ENCODE data around the gene FCN1.

Gene FCN1

DNA sequence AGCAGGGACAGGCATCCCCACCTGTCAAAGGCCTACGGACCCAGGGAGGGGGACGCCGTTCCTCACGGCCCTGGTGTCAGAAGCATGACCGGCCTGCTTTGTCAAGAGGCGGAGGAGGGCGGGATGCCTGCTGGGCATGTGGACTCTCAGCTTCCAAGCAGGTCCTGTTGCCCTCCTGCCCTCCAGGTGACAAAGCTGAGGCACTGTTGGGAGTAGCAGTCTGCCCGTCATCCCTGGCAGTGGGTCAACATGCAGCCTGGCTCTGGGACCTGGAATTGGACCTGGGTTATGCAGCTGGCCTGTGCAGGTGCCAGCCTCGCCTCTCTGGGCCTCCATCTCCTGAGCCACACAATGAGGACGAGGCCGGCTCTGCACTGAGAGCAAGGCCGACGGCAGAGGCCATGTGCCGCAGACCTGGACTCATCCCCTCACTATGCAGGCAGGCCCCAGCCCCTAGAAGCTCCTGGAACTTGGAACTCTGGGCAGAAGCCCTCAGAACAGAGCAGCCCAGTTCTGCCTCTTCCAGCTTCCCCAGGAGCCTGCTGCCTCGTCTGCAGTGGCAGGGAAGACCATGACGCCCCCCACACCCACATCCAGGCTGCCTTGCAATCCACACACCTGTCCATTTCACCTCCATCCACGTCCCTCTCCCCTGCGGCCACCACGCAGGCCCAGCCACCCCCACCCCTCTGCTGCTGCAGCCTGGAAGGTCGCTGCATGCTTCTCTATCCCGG, 20.8 kb upstream of the FCN1 start:
- no peak for ATAC-seq
- TF ChIP-seq ZC3H10 (CRISPR knock-in tag; IDR thresholded peaks at IDR 0.05) = no peak
- TF ChIP-seq, protein P1, sequence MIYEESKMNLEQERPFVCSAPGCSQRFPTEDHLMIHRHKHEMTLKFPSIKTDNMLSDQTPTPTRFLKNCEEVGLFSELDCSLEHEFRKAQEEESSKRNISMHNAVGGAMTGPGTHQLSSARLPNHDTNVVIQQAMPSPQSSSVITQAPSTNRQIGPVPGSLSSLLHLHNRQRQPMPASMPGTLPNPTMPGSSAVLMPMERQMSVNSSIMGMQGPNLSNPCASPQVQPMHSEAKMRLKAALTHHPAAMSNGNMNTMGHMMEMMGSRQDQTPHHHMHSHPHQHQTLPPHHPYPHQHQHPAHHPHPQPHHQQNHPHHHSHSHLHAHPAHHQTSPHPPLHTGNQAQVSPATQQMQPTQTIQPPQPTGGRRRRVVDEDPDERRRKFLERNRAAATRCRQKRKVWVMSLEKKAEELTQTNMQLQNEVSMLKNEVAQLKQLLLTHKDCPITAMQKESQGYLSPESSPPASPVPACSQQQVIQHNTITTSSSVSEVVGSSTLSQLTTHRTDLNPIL (CRISPR knock-in tag; IDR thresholded peaks at IDR 0.05; ENCODE audit: low read depth) = no peak
- no peak for TF ChIP-seq ZFP30 (CRISPR knock-in tag; IDR thresholded peaks at IDR 0.05)
- TF ChIP-seq ZNF8 (CRISPR knock-in tag; IDR thresholded peaks at IDR 0.05) = no peak
- no peak for TF ChIP-seq SNAI2 (CRISPR knock-in tag; IDR thresholded peaks at IDR 0.05)
- TF ChIP-seq GLIS3 (CRISPR knock-in tag; IDR thresholded peaks at IDR 0.05) = no peak
- no peak for TF ChIP-seq RARB (CRISPR knock-in tag; IDR thresholded peaks at IDR 0.05)
- TF ChIP-seq, protein P2, sequence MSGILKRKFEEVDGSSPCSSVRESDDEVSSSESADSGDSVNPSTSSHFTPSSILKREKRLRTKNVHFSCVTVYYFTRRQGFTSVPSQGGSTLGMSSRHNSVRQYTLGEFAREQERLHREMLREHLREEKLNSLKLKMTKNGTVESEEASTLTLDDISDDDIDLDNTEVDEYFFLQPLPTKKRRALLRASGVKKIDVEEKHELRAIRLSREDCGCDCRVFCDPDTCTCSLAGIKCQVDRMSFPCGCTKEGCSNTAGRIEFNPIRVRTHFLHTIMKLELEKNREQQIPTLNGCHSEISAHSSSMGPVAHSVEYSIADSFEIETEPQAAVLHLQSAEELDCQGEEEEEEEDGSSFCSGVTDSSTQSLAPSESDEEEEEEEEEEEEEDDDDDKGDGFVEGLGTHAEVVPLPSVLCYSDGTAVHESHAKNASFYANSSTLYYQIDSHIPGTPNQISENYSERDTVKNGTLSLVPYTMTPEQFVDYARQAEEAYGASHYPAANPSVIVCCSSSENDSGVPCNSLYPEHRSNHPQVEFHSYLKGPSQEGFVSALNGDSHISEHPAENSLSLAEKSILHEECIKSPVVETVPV (CRISPR knock-in tag; IDR thresholded peaks at IDR 0.05) = no peak
- no peak for TF ChIP-seq ZNF70 (CRISPR knock-in tag; IDR thresholded peaks at IDR 0.05)
- TF ChIP-seq, protein P3, sequence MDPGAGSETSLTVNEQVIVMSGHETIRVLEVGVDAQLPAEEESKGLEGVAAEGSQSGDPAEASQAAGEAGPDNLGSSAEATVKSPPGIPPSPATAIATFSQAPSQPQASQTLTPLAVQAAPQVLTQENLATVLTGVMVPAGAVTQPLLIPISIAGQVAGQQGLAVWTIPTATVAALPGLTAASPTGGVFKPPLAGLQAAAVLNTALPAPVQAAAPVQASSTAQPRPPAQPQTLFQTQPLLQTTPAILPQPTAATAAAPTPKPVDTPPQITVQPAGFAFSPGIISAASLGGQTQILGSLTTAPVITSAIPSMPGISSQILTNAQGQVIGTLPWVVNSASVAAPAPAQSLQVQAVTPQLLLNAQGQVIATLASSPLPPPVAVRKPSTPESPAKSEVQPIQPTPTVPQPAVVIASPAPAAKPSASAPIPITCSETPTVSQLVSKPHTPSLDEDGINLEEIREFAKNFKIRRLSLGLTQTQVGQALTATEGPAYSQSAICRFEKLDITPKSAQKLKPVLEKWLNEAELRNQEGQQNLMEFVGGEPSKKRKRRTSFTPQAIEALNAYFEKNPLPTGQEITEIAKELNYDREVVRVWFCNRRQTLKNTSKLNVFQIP (CRISPR knock-in tag; IDR thresholded peaks at IDR 0.05; ENCODE audit: borderline replicate concordance, low read depth) = no peak
- TF ChIP-seq ZNF565 (CRISPR knock-in tag; conservative IDR thresholded peaks at IDR 0.05; ENCODE audit: low read depth) = no peak
- no peak for TF ChIP-seq ARNTL (CRISPR knock-in tag; IDR thresholded peaks at IDR 0.05; ENCODE audit: borderline replicate concordance, low read depth)

DNA sequence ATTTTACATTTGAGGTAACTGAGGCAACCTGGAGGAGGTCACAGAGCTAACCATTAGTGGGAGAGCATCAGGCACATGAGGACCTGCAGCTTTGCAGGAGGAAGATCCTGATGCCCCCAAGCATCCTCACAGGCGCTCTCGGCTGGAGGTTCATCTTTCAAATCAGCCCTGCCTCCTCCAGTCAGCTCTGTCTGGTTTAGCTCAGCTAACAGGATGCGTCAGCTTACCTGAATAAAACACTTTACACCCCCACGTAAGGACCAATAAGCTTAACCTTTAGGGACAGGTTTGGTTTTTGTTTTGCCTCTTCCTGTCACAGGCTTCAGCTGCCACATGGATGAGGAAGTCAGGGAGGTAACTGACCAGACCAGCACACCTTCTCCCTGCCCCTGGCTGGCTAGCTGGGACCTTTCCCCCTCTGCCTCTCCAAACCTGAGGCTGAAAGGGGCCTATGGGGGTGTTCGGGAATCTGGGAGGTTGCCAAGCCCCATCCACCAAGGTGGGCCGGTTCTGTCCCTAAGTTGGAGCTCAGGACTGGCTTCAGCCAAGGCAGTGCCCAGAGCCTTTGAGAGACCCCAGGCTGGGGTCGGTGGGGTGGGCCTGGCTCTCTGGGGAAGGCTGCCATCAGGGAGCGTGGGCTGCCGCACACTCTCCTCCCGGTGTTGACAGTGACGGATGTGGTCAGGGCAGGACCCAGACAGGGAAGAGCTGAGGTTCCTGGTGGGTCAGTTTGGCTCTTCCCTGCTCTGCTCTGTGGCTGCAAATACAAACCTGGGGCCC, 20.0 kb upstream of the FCN1 start:
- ATAC-seq = no peak
- TF ChIP-seq OSR1 (CRISPR knock-in tag; IDR thresholded peaks at IDR 0.05) = no peak
- TF ChIP-seq ESRRG (CRISPR knock-in tag; IDR thresholded peaks at IDR 0.05) = no peak
- TF ChIP-seq, protein P3 (CRISPR knock-in tag; IDR thresholded peaks at IDR 0.05; ENCODE audit: borderline replicate concordance, low read depth) = no peak
- TF ChIP-seq ZFP3 (CRISPR knock-in tag; IDR thresholded peaks at IDR 0.05) = no peak
- no peak for TF ChIP-seq GLIS3 (CRISPR knock-in tag; IDR thresholded peaks at IDR 0.05)
- TF ChIP-seq, protein P4, sequence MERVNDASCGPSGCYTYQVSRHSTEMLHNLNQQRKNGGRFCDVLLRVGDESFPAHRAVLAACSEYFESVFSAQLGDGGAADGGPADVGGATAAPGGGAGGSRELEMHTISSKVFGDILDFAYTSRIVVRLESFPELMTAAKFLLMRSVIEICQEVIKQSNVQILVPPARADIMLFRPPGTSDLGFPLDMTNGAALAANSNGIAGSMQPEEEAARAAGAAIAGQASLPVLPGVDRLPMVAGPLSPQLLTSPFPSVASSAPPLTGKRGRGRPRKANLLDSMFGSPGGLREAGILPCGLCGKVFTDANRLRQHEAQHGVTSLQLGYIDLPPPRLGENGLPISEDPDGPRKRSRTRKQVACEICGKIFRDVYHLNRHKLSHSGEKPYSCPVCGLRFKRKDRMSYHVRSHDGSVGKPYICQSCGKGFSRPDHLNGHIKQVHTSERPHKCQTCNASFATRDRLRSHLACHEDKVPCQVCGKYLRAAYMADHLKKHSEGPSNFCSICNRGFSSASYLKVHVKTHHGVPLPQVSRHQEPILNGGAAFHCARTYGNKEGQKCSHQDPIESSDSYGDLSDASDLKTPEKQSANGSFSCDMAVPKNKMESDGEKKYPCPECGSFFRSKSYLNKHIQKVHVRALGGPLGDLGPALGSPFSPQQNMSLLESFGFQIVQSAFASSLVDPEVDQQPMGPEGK (CRISPR knock-in tag; IDR thresholded peaks at IDR 0.05; ENCODE audit: borderline replicate concordance) = no peak
- no peak for TF ChIP-seq SNAI2 (CRISPR knock-in tag; IDR thresholded peaks at IDR 0.05)
- no peak for TF ChIP-seq TOX (CRISPR knock-in tag; IDR thresholded peaks at IDR 0.05; ENCODE audit: borderline replicate concordance)
- TF ChIP-seq, protein P5, sequence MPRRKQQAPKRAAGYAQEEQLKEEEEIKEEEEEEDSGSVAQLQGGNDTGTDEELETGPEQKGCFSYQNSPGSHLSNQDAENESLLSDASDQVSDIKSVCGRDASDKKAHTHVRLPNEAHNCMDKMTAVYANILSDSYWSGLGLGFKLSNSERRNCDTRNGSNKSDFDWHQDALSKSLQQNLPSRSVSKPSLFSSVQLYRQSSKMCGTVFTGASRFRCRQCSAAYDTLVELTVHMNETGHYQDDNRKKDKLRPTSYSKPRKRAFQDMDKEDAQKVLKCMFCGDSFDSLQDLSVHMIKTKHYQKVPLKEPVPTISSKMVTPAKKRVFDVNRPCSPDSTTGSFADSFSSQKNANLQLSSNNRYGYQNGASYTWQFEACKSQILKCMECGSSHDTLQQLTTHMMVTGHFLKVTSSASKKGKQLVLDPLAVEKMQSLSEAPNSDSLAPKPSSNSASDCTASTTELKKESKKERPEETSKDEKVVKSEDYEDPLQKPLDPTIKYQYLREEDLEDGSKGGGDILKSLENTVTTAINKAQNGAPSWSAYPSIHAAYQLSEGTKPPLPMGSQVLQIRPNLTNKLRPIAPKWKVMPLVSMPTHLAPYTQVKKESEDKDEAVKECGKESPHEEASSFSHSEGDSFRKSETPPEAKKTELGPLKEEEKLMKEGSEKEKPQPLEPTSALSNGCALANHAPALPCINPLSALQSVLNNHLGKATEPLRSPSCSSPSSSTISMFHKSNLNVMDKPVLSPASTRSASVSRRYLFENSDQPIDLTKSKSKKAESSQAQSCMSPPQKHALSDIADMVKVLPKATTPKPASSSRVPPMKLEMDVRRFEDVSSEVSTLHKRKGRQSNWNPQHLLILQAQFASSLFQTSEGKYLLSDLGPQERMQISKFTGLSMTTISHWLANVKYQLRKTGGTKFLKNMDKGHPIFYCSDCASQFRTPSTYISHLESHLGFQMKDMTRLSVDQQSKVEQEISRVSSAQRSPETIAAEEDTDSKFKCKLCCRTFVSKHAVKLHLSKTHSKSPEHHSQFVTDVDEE (CRISPR knock-in tag; IDR thresholded peaks at IDR 0.05) = no peak
- TF ChIP-seq TCF4 (CRISPR knock-in tag; IDR thresholded peaks at IDR 0.05; ENCODE audit: borderline replicate concordance) = no peak
- no peak for TF ChIP-seq ZC3H10 (CRISPR knock-in tag; IDR thresholded peaks at IDR 0.05)

Measured in SK-N-SH treated with all-trans-retinoic acid at 6 μM for 48 hours (cell line).